Neutrophil (primary cell): Measurements from ENCODE around the gene CSRP2.

Source experiments
- H3K27ac ChIP-seq: fragments of 200-600 bp; sonication (generic); 2 replicates; pipeline ENCODE4 v1.5.1; 2016; ENCODE audit warnings: mild to moderate bottlenecking, moderate library complexity
- H3K27me3 ChIP-seq: fragments of 200-600 bp; sonication (generic); 2 replicates; pipeline ENCODE4 v1.6.0; 2016; ENCODE audit warnings: mild to moderate bottlenecking
- H3K36me3 ChIP-seq: fragments of 200-600 bp; sonication (generic); 2 replicates; pipeline ENCODE4 v1.5.1; 2017
- H3K4me1 ChIP-seq, 2 experiments: fragments of 200-600 bp in 1 of 2; sonication (generic) in 1 of 2; 1 replicate in 1 of 2; 2 replicates in 1 of 2; pipeline versions ENCODE4 v1.5.1 to v1.6.1; 2013 to 2016; ENCODE audit warnings: low read depth in 1 of 2, low read length in 1 of 2, mild to moderate bottlenecking in 1 of 2, moderate library complexity in 1 of 2; ENCODE audit not compliant: control insufficient read depth in 1 of 2, insufficient read depth in 1 of 2
- H3K4me3 ChIP-seq, 2 experiments: fragments of 200-600 bp in 1 of 2; sonication (generic) in 1 of 2; 1 replicate in 1 of 2; 2 replicates in 1 of 2; pipeline ENCODE4 v1.5.1; 2013 to 2016; ENCODE audit warnings: low read depth in 1 of 2, low read length in 1 of 2, mild to moderate bottlenecking in 1 of 2, moderate library complexity in 1 of 2
- H3K9me3 ChIP-seq: fragments of 200-600 bp; sonication (generic); 2 replicates; pipeline ENCODE4 v1.5.1; 2016
- TF ChIP-seq, protein P1 (sequence below): fragments of 200-600 bp; sonication (generic); IDR thresholded peaks from 2 replicates; pipeline ENCODE4 v1.5.1; 2016; ENCODE audit warnings: antibody characterized with exemption

CSRP2 gene

DNA sequence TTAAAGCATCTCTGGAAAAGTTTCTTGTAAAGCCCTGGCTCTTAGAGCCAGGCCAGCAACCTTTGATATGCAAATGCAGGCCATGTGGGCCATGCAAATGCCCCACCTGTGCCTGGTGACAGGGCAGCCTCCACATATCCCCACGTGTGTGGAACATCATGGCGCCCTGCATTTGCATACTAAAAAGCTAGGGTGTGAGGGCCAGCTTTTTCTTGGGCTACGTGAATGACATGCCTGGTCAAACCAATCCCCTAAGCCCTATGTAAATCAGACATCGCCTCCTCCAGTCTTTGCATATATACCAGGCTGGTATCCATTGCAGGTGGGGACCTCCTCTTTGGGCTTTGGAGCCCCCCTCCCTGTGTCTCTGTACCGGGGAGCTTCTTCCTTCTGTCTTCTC lies 6.4 kb downstream of the CSRP2 start:
- Histone ChIP-seq H3K9me3 (no peaks in the 10 kb centered on the region), H3K4me3 (no peak overlapping the region), H3K27ac (no peak overlapping the region), H3K4me1 (no peaks in the 10 kb centered on the region), H3K27me3 (peaks cover 37% of the 10 kb centered on the region), H3K36me3 (no peaks in the 10 kb centered on the region)
- TF ChIP-seq, protein P1, sequence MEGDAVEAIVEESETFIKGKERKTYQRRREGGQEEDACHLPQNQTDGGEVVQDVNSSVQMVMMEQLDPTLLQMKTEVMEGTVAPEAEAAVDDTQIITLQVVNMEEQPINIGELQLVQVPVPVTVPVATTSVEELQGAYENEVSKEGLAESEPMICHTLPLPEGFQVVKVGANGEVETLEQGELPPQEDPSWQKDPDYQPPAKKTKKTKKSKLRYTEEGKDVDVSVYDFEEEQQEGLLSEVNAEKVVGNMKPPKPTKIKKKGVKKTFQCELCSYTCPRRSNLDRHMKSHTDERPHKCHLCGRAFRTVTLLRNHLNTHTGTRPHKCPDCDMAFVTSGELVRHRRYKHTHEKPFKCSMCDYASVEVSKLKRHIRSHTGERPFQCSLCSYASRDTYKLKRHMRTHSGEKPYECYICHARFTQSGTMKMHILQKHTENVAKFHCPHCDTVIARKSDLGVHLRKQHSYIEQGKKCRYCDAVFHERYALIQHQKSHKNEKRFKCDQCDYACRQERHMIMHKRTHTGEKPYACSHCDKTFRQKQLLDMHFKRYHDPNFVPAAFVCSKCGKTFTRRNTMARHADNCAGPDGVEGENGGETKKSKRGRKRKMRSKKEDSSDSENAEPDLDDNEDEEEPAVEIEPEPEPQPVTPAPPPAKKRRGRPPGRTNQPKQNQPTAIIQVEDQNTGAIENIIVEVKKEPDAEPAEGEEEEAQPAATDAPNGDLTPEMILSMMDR, result no peak

DNA sequence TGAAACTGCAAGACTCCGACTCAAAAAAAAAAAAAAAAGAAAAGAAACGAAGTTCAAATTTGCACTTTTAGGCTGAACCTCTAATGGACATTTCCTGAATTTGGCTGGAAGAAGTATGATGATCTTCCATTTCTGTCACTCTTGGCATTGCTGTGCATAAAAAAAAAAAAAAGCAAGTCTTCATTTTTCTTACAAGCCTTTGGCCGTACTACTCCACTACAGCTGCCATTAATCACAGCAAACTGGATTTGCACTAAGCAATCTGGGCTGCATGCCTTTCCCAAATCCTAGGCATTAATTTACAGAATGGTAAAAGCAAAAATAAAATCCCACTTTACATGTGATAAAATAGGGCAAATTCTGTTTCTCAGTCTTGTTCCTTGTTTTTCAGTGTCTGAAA lies 7.1 kb downstream of the CSRP2 start:
- no peaks in the 10 kb centered on the region for H3K9me3 ChIP-seq
- H3K27ac ChIP-seq, result no peak overlapping the region
- TF ChIP-seq, protein P1, result no peak
- H3K4me1 ChIP-seq, result no peaks in the 10 kb centered on the region
- H3K36me3 ChIP-seq, result no peaks in the 10 kb centered on the region
- peaks cover 31% of the 10 kb centered on the region for H3K27me3 ChIP-seq
- H3K4me3 ChIP-seq, result no peak overlapping the region

- Histone ChIP-seq H3K36me3 (no peaks in the 10 kb centered on the region), H3K27ac (no peak overlapping the region), H3K4me3 (no peak overlapping the region), H3K9me3 (no peaks in the 10 kb centered on the region), H3K4me1 (no peaks in the 10 kb centered on the region), H3K27me3 (peaks cover 24% of the 10 kb centered on the region)
- TF ChIP-seq, protein P1, result no peak
Measured at GRCh38 chr12:76871082-76871481, 7.7 kb downstream of the CSRP2 start.

DNA sequence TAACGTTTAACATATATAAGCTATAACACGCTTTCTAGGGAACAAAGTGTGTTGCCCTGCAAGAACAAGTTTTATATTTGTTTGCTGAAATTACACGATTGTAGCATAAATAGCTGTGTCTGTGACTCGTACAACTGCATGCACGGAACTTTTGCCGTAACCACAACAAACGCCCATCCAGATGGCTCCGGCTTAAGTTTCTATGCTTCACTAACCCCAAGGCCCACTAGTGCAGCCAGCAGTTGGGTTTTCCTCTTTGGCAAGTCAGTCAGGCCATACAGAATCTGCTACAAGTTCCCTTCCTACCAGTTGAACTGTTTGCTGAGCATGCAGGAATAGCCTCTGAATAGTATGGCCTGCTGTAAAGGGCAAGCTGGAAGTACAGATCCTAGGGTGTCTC lies 12.1 kb downstream of the CSRP2 start:
- Histone ChIP-seq H3K36me3 (no peaks in the 10 kb centered on the region), H3K9me3 (no peaks in the 10 kb centered on the region), H3K4me3 (no peak overlapping the region), H3K27me3 (no peaks in the 10 kb centered on the region), H3K4me1 (no peaks in the 10 kb centered on the region), H3K27ac (no peak overlapping the region)
- TF ChIP-seq, protein P1, result no peak

DNA sequence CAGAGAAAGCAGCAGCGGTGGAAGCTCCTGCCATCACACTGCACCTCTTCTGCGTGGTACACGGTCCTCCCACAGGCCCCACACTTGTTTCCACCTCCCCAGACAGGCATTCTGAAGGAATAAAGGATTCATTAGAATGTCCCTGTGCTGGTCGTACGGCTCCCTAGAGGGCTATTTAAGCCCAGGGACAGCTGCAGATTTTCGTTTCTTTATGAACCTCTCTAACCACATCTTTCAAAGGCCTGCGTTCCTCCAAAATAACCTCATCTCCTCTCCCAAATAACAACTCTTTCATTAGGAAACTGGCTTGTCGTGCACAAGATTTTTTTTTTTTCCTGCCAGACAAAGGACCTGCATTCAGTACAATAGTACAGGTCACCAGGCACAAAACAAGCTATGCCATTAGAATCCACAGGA lies 12.7 kb downstream of the CSRP2 start:
- H3K4me1 ChIP-seq, result no peaks in the 10 kb centered on the region
- H3K27me3 ChIP-seq, result no peaks in the 10 kb centered on the region
- H3K9me3 ChIP-seq, result no peaks in the 10 kb centered on the region
- no peak overlapping the region for H3K4me3 ChIP-seq
- no peak overlapping the region for H3K27ac ChIP-seq
- H3K36me3 ChIP-seq, result no peaks in the 10 kb centered on the region
- TF ChIP-seq, protein P1, result no peak
